RWPE1 (cell line): ENCODE results near the gene HMGB2.

Source experiments
- CTCF ChIA-PET: fragments of 350-600 bp; sonication (Branson Sonifier 250); formaldehyde crosslinking; extraction: SDS; loops from one replicate; lab custom pipeline; 2021; lab: Yijun Ruan, JAX
- POLR2A ChIA-PET: fragments of 400-600 bp; formaldehyde crosslinking; extraction: SDS; loops from one replicate; lab custom pipeline; 2020; ENCODE audit warnings: antibody characterized with exemption; ENCODE audit not compliant: low non-redundant PET; lab: Yijun Ruan, JAX
- DNase-seq: peaks from one replicate; pipeline ENCODE4 v3.0.0; 2012; ENCODE audit warnings: low spot score
- H3K27ac ChIP-seq: fragments of 450-650 bp; 2 replicates; pipeline ENCODE4 v1.5.1; 2017
- CTCF ChIP-seq: fragments of 450-650 bp; conservative IDR thresholded peaks from 2 replicates; pipeline ENCODE4 v1.5.1; 2017; ENCODE audit warnings: low read depth, mild to moderate bottlenecking

HMGB2 gene

GRCh38 chr4:173332963-173333657, 1.0 kb downstream of the HMGB2 start:
- CTCF ChIA-PET = interaction anchor here (0.7 to 2.0 kb wide), 4 partner anchors 10 to 87 kb away, joined by 3 to 8 read pairs (median 4); no protein-coding TSS in a partner anchor
- DNase-seq = peak; percentile 37
- H3K27ac ChIP-seq = peak overlapping the region; percentile 99
- POLR2A ChIA-PET = interaction anchor here (0.8 kb wide), 1 partner anchor 38 kb away, joined by 3 read pairs; the partner anchor contains the start of gene SAP30
- no peak for TF ChIP-seq CTCF

DNA sequence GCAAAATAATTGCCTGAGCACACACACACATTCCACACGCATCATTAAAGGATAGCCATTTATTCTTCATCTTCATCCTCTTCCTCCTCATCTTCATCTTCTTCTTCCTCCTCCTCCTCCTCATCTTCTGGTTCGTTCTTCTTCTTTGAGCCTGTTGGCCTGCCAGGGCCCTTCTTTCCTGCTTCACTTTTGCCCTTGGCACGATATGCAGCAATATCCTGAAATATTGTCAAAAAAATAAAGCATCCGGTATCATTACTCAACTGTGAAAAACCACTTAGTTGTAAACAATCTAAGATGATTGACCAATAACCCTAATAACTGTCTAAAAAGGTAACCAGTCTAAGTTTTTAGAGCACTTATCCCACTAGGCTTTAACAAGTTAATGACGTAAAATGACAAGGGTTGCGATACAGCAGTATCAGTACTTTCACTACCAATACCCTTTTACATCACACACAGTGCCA, 2.1 kb downstream of the HMGB2 start:
- no peak for TF ChIP-seq CTCF
- ChIA-PET CTCF (interaction anchor here (1.2 kb wide), 1 partner anchor 13 kb away, joined by 3 read pairs; no protein-coding TSS in a partner anchor), POLR2A (no interaction called here)
- no peak overlapping the region for H3K27ac ChIP-seq
- DNase-seq = no peak

GRCh38 chr4:173330590-173330989, 3.6 kb downstream of the HMGB2 start:
- ChIA-PET POLR2A (no interaction called here), CTCF (interaction anchor here (0.5 to 1.8 kb wide), 2 partner anchors 10 to 12 kb away, joined by 3 to 7 read pairs; no protein-coding TSS in a partner anchor)
- DNase-seq = no peak
- no peak for TF ChIP-seq CTCF
- peak overlapping the region; percentile 45; the same call in 1 of the 2 replicates for H3K27ac ChIP-seq

DNA sequence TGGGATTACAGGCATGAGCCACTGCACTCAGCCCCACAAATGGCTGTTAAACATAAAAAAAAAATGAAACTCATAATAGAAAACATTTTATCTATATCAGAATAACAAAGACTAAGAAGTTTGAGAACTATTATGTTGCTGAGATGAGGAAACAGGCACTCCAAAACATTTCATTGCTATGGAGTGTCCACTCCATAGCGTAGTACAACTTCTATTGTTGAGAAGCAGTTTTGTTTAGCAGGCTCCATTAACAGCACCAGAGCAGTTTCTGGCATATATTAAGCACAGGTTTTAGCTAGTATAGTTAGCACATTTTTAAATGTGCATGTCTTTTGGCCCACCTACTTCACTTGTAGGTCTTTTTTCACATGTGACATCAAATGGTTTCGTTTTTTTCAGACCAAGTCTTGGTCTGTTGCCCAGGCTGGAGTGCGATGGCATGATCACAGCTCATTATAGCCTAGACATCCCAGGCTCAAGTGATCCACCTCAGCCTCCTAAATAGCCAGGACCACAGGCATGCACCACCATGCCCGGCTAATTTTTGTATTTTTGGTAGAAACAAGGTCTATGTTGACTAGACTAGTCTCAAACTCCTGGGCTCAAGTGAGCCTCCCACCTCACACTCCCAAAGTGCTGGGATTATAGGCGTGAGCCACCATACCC, 5.8 kb downstream of the HMGB2 start:
- peak overlapping the region; percentile 37 for H3K27ac ChIP-seq
- TF ChIP-seq CTCF = no peak
- ChIA-PET CTCF (interaction anchor here (1.0 kb wide), 1 partner anchor 178 kb away, joined by 3 read pairs; no protein-coding TSS in a partner anchor), POLR2A (no interaction called here)
- DNase-seq = no peak

- DNase-seq = no peak
- H3K27ac ChIP-seq = 0 out of 2 replicates have a peak overlapping the region, but pooled peaks have one; percentile 37
- CTCF ChIA-PET = interaction anchor here (0.7 kb wide), 1 partner anchor 935 kb away, joined by 4 read pairs; no protein-coding TSS in a partner anchor
- POLR2A ChIA-PET = no interaction called here
- no peak for TF ChIP-seq CTCF
These were observed 9.0 kb downstream of the HMGB2 start for GRCh38 chr4:173325007-173325736.

DNA sequence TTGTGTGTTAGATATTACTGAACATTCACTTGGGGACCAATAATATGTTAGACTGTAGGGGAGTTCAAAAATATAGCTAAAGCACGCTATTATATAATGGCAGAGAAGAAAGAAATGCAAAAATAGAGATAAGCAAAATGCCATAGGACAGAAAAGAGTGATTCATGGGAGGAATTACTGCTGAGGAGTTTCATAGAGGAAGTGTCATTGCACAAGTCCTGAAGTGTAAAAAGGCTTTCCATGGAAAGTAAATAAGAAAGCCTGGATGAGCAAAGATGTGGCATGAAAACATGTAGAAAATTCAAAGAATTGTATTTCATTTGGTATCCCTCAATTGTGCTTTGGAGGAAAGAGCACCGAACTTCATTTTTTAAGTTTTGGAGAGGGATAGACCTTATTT, 14.5 kb downstream of the HMGB2 start:
- ChIA-PET POLR2A (no interaction called here), CTCF (interaction anchor here (0.5 to 1.1 kb wide), 5 partner anchors 91 to 295 kb away, joined by 3 to 5 read pairs (median 4); partner anchors contain the start of gene GALNT7)
- no peak overlapping the region for H3K27ac ChIP-seq
- DNase-seq = no peak
- no peak for TF ChIP-seq CTCF
